ENCODE results near the gene TCF25.
A peak's percentile ranks its signal among the peaks of the same experiment; 100 is the strongest.
"Not testable (repeated sequence)": the region's sequence is repeated elsewhere in the genome, so short reads cannot be mapped to it uniquely, and the experiment has no call there.

Gene TCF25

GRCh38 chr16:89873109-89873971, at the start of gene TCF25:
TSS of gene TCF25 (plus strand) at chr16:89873592. CDS start at chr16:89873668, 76 bp downstream.
- H3K27ac Mint-ChIP-seq = peak within 1 kb of the TSS; percentile 99

GRCh38 chr16:89823824-89824148, 49.6 kb upstream of the TCF25 start:
- DNase-seq (ENCODE audit: low spot score); H3K4me1 Mint-ChIP-seq (ENCODE audit: low read depth): not testable (repeated sequence)

More at GRCh38 chr16:89873109-89873971, at the start of gene TCF25:
- peaks cover 9% of the 10 kb centered on the region for H3K4me1 Mint-ChIP-seq (ENCODE audit: low read depth)
- peak; percentile 83 for DNase-seq (ENCODE audit: low spot score)
- no peaks in the 10 kb centered on the region for H3K27me3 Mint-ChIP-seq (ENCODE audit: low read depth)
- H3K36me3 Mint-ChIP-seq (ENCODE audit: low read depth) = peaks cover 26% of the 10 kb centered on the region
- peak within 1 kb of the TSS; percentile 94 for H3K4me3 Mint-ChIP-seq
- H3K9me3 Mint-ChIP-seq = peaks cover 9% of the 10 kb centered on the region

GRCh38 chr16:89826531-89827382, 46.6 kb upstream of the TCF25 start:
- Mint-ChIP-seq H3K27me3 (ENCODE audit: low read depth) (peaks cover 27% of the 10 kb centered on the region), H3K9me3 (no peaks in the 10 kb centered on the region)

More at GRCh38 chr16:89823824-89824148, 49.6 kb upstream of the TCF25 start:
- H3K9me3 Mint-ChIP-seq; H3K4me3 Mint-ChIP-seq; H3K36me3 Mint-ChIP-seq (ENCODE audit: low read depth); H3K27ac Mint-ChIP-seq: not testable (repeated sequence)
- peaks cover 14% of the 10 kb centered on the region for H3K27me3 Mint-ChIP-seq (ENCODE audit: low read depth)

GRCh38 chr16:89827383-89828198, 45.8 kb upstream of the TCF25 start:
- Mint-ChIP-seq H3K9me3 (no peaks in the 10 kb centered on the region), H3K4me3 (peak overlapping the region; percentile 42), H3K27ac (no peak overlapping the region), H3K36me3 (ENCODE audit: low read depth) (no peaks in the 10 kb centered on the region), H3K4me1 (ENCODE audit: low read depth) (peaks cover 2% of the 10 kb centered on the region), H3K27me3 (ENCODE audit: low read depth) (peaks cover 27% of the 10 kb centered on the region)
- no peak for DNase-seq (ENCODE audit: low spot score)

More at GRCh38 chr16:89826531-89827382, 46.6 kb upstream of the TCF25 start:
- Mint-ChIP-seq H3K27ac (no peak overlapping the region), H3K36me3 (ENCODE audit: low read depth) (no peaks in the 10 kb centered on the region), H3K4me3 (peak overlapping the region; percentile 12), H3K4me1 (ENCODE audit: low read depth) (peaks cover 2% of the 10 kb centered on the region)
- no peak for DNase-seq (ENCODE audit: low spot score)

GRCh38 chr16:89828199-89828869, 45.1 kb upstream of the TCF25 start, which contains the start of gene SPIRE2:
TSS of gene SPIRE2 (plus strand) at chr16:89828475. CDS start at chr16:89828551, 76 bp downstream.
- peak; percentile 76 for DNase-seq (ENCODE audit: low spot score)
- peaks cover 27% of the 10 kb centered on the region for H3K27me3 Mint-ChIP-seq (ENCODE audit: low read depth)
- peak within 1 kb of the TSS; percentile 66 for H3K4me3 Mint-ChIP-seq
- peaks cover 2% of the 10 kb centered on the region for H3K4me1 Mint-ChIP-seq (ENCODE audit: low read depth)
- no peaks in the 10 kb centered on the region for H3K36me3 Mint-ChIP-seq (ENCODE audit: low read depth)
- no peak within 1 kb of the TSS for H3K27ac Mint-ChIP-seq
- H3K9me3 Mint-ChIP-seq = no peaks in the 10 kb centered on the region

- no peaks in the 10 kb centered on the region for H3K9me3 Mint-ChIP-seq
- H3K4me1 Mint-ChIP-seq (ENCODE audit: low read depth) = peaks cover 2% of the 10 kb centered on the region
- H3K4me3 Mint-ChIP-seq = peak overlapping the region; percentile 66
- peaks cover 27% of the 10 kb centered on the region for H3K27me3 Mint-ChIP-seq (ENCODE audit: low read depth)
- H3K27ac Mint-ChIP-seq = no peak overlapping the region
- DNase-seq (ENCODE audit: low spot score) = no peak
- H3K36me3 Mint-ChIP-seq (ENCODE audit: low read depth) = no peaks in the 10 kb centered on the region
These were observed 44.3 kb upstream of the TCF25 start for GRCh38 chr16:89828870-89829629.

- no peaks in the 10 kb centered on the region for H3K9me3 Mint-ChIP-seq
- H3K4me1 Mint-ChIP-seq (ENCODE audit: low read depth) = peaks cover 2% of the 10 kb centered on the region
- no peak overlapping the region for H3K27ac Mint-ChIP-seq
- H3K27me3 Mint-ChIP-seq (ENCODE audit: low read depth) = peaks cover 27% of the 10 kb centered on the region
- no peaks in the 10 kb centered on the region for H3K36me3 Mint-ChIP-seq (ENCODE audit: low read depth)
- DNase-seq (ENCODE audit: low spot score) = no peak
- peak overlapping the region; percentile 61 for H3K4me3 Mint-ChIP-seq
These were observed 43.6 kb upstream of the TCF25 start for GRCh38 chr16:89829630-89830437.

GRCh38 chr16:89831810-89832328, 41.5 kb upstream of the TCF25 start:
- Mint-ChIP-seq H3K36me3 (ENCODE audit: low read depth) (no peaks in the 10 kb centered on the region), H3K27me3 (ENCODE audit: low read depth) (peaks cover 20% of the 10 kb centered on the region), H3K4me3 (no peak overlapping the region), H3K4me1 (ENCODE audit: low read depth) (peaks cover 2% of the 10 kb centered on the region), H3K27ac (no peak overlapping the region), H3K9me3 (no peaks in the 10 kb centered on the region)
- DNase-seq (ENCODE audit: low spot score) = no peak

- not testable (repeated sequence) for H3K27ac Mint-ChIP-seq; H3K4me3 Mint-ChIP-seq; H3K9me3 Mint-ChIP-seq; H3K36me3 Mint-ChIP-seq (ENCODE audit: low read depth); H3K4me1 Mint-ChIP-seq (ENCODE audit: low read depth); DNase-seq (ENCODE audit: low spot score)
- peaks cover 13% of the 10 kb centered on the region for H3K27me3 Mint-ChIP-seq (ENCODE audit: low read depth)
These were observed 39.6 kb upstream of the TCF25 start for GRCh38 chr16:89833664-89834363.

- H3K36me3 Mint-ChIP-seq (ENCODE audit: low read depth); DNase-seq (ENCODE audit: low spot score); H3K27me3 Mint-ChIP-seq (ENCODE audit: low read depth); H3K27ac Mint-ChIP-seq; H3K4me3 Mint-ChIP-seq; H3K4me1 Mint-ChIP-seq (ENCODE audit: low read depth); H3K9me3 Mint-ChIP-seq: not testable (repeated sequence)
These were observed 38.5 kb upstream of the TCF25 start for GRCh38 chr16:89834813-89835363.

GRCh38 chr16:89836484-89836883, 36.9 kb upstream of the TCF25 start:
- H3K27me3 Mint-ChIP-seq (ENCODE audit: low read depth); H3K27ac Mint-ChIP-seq: not testable (repeated sequence)
- H3K4me1 Mint-ChIP-seq (ENCODE audit: low read depth) = peaks cover 10% of the 10 kb centered on the region

More at GRCh38 chr16:89836484-89836883, 36.9 kb upstream of the TCF25 start:
- H3K36me3 Mint-ChIP-seq (ENCODE audit: low read depth); DNase-seq (ENCODE audit: low spot score); H3K4me3 Mint-ChIP-seq; H3K9me3 Mint-ChIP-seq: not testable (repeated sequence)

All from T-helper 2 cell treated with Interferon-gamma antibody and Interleukin-4, amounts not matched to agents 5 μg/mL and 100 μg/mL, for 36 hours (primary cell).